GM21360 (cell line): Measurements from ENCODE around the gene STARD3NL.

Experiments
- ATAC-seq: cut with Tn5 transposase; IDR thresholded peaks from one replicate; pipeline ENCODE4 v1.9.1; 2021; ENCODE audit warnings: mild to moderate bottlenecking, moderate library complexity; ENCODE audit not compliant: unreplicated experiment

STARD3NL gene

GRCh38 chr7:38182450-38182849, 4.4 kb downstream of the STARD3NL start:
- ATAC-seq = no peak

- no peak for ATAC-seq
Observed at GRCh38 chr7:38185395-38186307, 7.6 kb downstream of the STARD3NL start.

- no peak for ATAC-seq
Observed at GRCh38 chr7:38186593-38187314, 8.7 kb downstream of the STARD3NL start.

GRCh38 chr7:38187794-38188440, 9.9 kb downstream of the STARD3NL start:
- peak; percentile 65 for ATAC-seq

GRCh38 chr7:38189231-38189938, 11.3 kb downstream of the STARD3NL start:
- ATAC-seq = no peak

GRCh38 chr7:38190011-38190410, 12.0 kb downstream of the STARD3NL start:
- ATAC-seq = no peak

GRCh38 chr7:38191791-38192190, 13.7 kb downstream of the STARD3NL start:
- ATAC-seq = no peak

- ATAC-seq = no peak
Observed at GRCh38 chr7:38192327-38192726, 14.3 kb downstream of the STARD3NL start.

GRCh38 chr7:38195804-38196595, 18.0 kb downstream of the STARD3NL start:
- ATAC-seq = no peak

GRCh38 chr7:38198366-38198765, 20.3 kb downstream of the STARD3NL start:
- ATAC-seq = no peak

- no peak for ATAC-seq
Observed at GRCh38 chr7:38199154-38199553, 21.1 kb downstream of the STARD3NL start.

GRCh38 chr7:38199782-38200181, 21.7 kb downstream of the STARD3NL start:
- no peak for ATAC-seq

- no peak for ATAC-seq
Observed at GRCh38 chr7:38206071-38206470, 28.0 kb downstream of the STARD3NL start.

- ATAC-seq = no peak
Observed at GRCh38 chr7:38207843-38208242, 29.8 kb downstream of the STARD3NL start.

GRCh38 chr7:38211486-38211885, 33.4 kb downstream of the STARD3NL start:
- no peak for ATAC-seq

GRCh38 chr7:38211940-38212339, 33.9 kb downstream of the STARD3NL start:
- ATAC-seq = no peak

- no peak for ATAC-seq
Observed at GRCh38 chr7:38215115-38215514, 37.1 kb downstream of the STARD3NL start.

GRCh38 chr7:38215735-38216670, 38.0 kb downstream of the STARD3NL start:
- peak; percentile 85 for ATAC-seq

- ATAC-seq = no peak
Observed at GRCh38 chr7:38217672-38218071, 39.6 kb downstream of the STARD3NL start.
